Neural cell (in vitro differentiated cells): ENCODE measurements around the gene IFIH1.

Experiments
- CTCF ChIP-seq: fragments of 450-650 bp; IDR thresholded peaks from 2 replicates; pipeline ENCODE4 v1.5.1; 2014; ENCODE audit warnings: antibody characterized with exemption, mild to moderate bottlenecking, moderate library complexity; ENCODE audit not compliant: poor library complexity, severe bottlenecking
- EP300 ChIP-seq: fragments of 450-650 bp; conservative IDR thresholded peaks from 2 replicates; pipeline ENCODE4 v1.6.1; 2014; ENCODE audit warnings: antibody characterized with exemption, mild to moderate bottlenecking, moderate library complexity; ENCODE audit not compliant: poor library complexity, severe bottlenecking
- EZH2 ChIP-seq: fragments of 200-600, 300-800 bp; shearing (Covaris generic), sonication (generic); IDR thresholded peaks from 2 replicates; pipeline ENCODE4 v1.6.1; 2014; ENCODE audit warnings: antibody characterized with exemption, low read length, borderline replicate concordance, mild to moderate bottlenecking; ENCODE audit not compliant: insufficient read depth, poor library complexity, severe bottlenecking
- POLR2AphosphoS5 ChIP-seq: IDR thresholded peaks from 2 replicates; pipeline ENCODE4 v1.6.1; 2012
- RAD21 ChIP-seq: fragments of 450-650 bp; conservative IDR thresholded peaks from 2 replicates; pipeline ENCODE4 v1.6.1; 2014; ENCODE audit warnings: antibody characterized with exemption, mild to moderate bottlenecking, moderate library complexity
- TAF1 ChIP-seq: IDR thresholded peaks from 2 replicates; pipeline ENCODE4 v1.6.1; 2012; ENCODE audit warnings: low read depth

GRCh38 chr2:162320864-162321517 is 2.5 kb upstream of the IFIH1 start:
- TF ChIP-seq EP300 (no peak), CTCF (no peak), POLR2AphosphoS5 (no peak), EZH2 (no peak), TAF1 (no peak), RAD21 (no peak)
